Measurements from ENCODE around the gene LYAR.

The LYAR gene

GRCh38 chr4:4271912-4272311, 18.0 kb downstream of the LYAR start:
- H3K23ac ChIP-seq (ENCODE audit: low read depth, low read length, poor library complexity) = no peak overlapping the region
- no peak overlapping the region for H3K14ac ChIP-seq (ENCODE audit: low read length)
- WGBS, 2 donors (ENCODE audit: extremely low coverage in 2 of 2, insufficient read length in 2 of 2, insufficient replicate concordance in 1 of 2) = no CpG with 5 or more reads among the region's 10 CpGs
- no peak overlapping the region for H3K18ac ChIP-seq (ENCODE audit: low read length)
- no peak overlapping the region for H2BK5ac ChIP-seq (ENCODE audit: low read length)
- H4K91ac ChIP-seq (ENCODE audit: low read depth, low read length, poor library complexity) = no peak overlapping the region
- H2BK120ac ChIP-seq (ENCODE audit: low read depth, low read length) = no peak overlapping the region
- H3K27ac ChIP-seq (replicated peaks; ENCODE audit: low read length) = no peak overlapping the region
- H3K4ac ChIP-seq (ENCODE audit: low read length) = no peak overlapping the region
- H3K4me1 ChIP-seq (ENCODE audit: control insufficient read depth in 2 of 2, insufficient read depth in 1 of 2, low read depth in 1 of 2, low read length in 2 of 2) = no peaks in the 10 kb centered on the region
- no peak overlapping the region for H2BK12ac ChIP-seq (ENCODE audit: low read length)
- no peak overlapping the region for H4K8ac ChIP-seq (ENCODE audit: low read depth, low read length)
- H3K27me3 ChIP-seq (ENCODE audit: control insufficient read depth in 3 of 3, insufficient read depth in 3 of 3, low read depth in 1 of 3, low read length in 3 of 3) = no peaks in the 10 kb centered on the region
- no peaks in the 10 kb centered on the region for H3K79me1 ChIP-seq (ENCODE audit: low read depth, low read length)
- peaks cover 29 to 90% of the 10 kb centered on the region in 2 donors for H3K36me3 ChIP-seq (replicated peaks in 1 of 2; ENCODE audit: control insufficient read depth in 2 of 2, insufficient read depth in 2 of 2, low read length in 2 of 2)
- H2AFZ ChIP-seq (ENCODE audit: low read length) = no peak overlapping the region
- H3K4me2 ChIP-seq (ENCODE audit: insufficient read depth, low read length, poor library complexity, severe bottlenecking) = no peak overlapping the region
- DNase-seq (ENCODE audit: low spot score) = no peak
- no peak overlapping the region for H2AK5ac ChIP-seq (ENCODE audit: low read depth, low read length)
- no peak overlapping the region for H2BK15ac ChIP-seq (ENCODE audit: low read length)
- H3K9me3 ChIP-seq (replicated peaks in 1 of 2; ENCODE audit: control insufficient read depth in 2 of 2, insufficient read depth in 1 of 2, low read depth in 1 of 2, low read length in 2 of 2) = no peaks in the 10 kb centered on the region
- H3K9ac ChIP-seq (ENCODE audit: low read depth, low read length, poor library complexity) = no peak overlapping the region
- no peak overlapping the region for H3K4me3 ChIP-seq (ENCODE audit: low read length in 2 of 2)

GRCh38 chr4:4270529-4270928, 19.4 kb downstream of the LYAR start:
- Histone ChIP-seq H3K9ac (ENCODE audit: low read depth, low read length, poor library complexity) (no peak overlapping the region), H3K23ac (ENCODE audit: low read depth, low read length, poor library complexity) (no peak overlapping the region), H3K14ac (ENCODE audit: low read length) (no peak overlapping the region), H3K18ac (ENCODE audit: low read length) (no peak overlapping the region), H2AK5ac (ENCODE audit: low read depth, low read length) (no peak overlapping the region), H3K4ac (ENCODE audit: low read length) (no peak overlapping the region), H3K9me3 (replicated peaks in 1 of 2; ENCODE audit: control insufficient read depth in 2 of 2, insufficient read depth in 1 of 2, low read depth in 1 of 2, low read length in 2 of 2) (no peaks in the 10 kb centered on the region), H2BK12ac (ENCODE audit: low read length) (no peak overlapping the region), H3K36me3 (replicated peaks in 1 of 2; ENCODE audit: control insufficient read depth in 2 of 2, insufficient read depth in 2 of 2, low read length in 2 of 2) (peaks cover 25 to 91% of the 10 kb centered on the region in 2 donors), H3K79me1 (ENCODE audit: low read depth, low read length) (no peaks in the 10 kb centered on the region), H3K27me3 (ENCODE audit: control insufficient read depth in 3 of 3, insufficient read depth in 3 of 3, low read depth in 1 of 3, low read length in 3 of 3) (no peaks in the 10 kb centered on the region), H3K4me3 (ENCODE audit: low read length in 2 of 2) (no peak overlapping the region), H4K91ac (ENCODE audit: low read depth, low read length, poor library complexity) (no peak overlapping the region), H2BK5ac (ENCODE audit: low read length) (no peak overlapping the region), H2AFZ (ENCODE audit: low read length) (no peak overlapping the region), H2BK15ac (ENCODE audit: low read length) (no peak overlapping the region), H4K8ac (ENCODE audit: low read depth, low read length) (no peak overlapping the region), H3K4me1 (ENCODE audit: control insufficient read depth in 2 of 2, insufficient read depth in 1 of 2, low read depth in 1 of 2, low read length in 2 of 2) (no peaks in the 10 kb centered on the region), H3K27ac (replicated peaks; ENCODE audit: low read length) (no peak overlapping the region), H3K4me2 (ENCODE audit: insufficient read depth, low read length, poor library complexity, severe bottlenecking) (no peak overlapping the region), H2BK120ac (ENCODE audit: low read depth, low read length) (no peak overlapping the region)
- no peak for DNase-seq (ENCODE audit: low spot score)
- no CpG with 5 or more reads among the region's 4 CpGs for WGBS, 2 donors (ENCODE audit: extremely low coverage in 2 of 2, insufficient read length in 2 of 2, insufficient replicate concordance in 1 of 2)

GRCh38 chr4:4269856-4270255, 20.1 kb downstream of the LYAR start:
- Histone ChIP-seq H2BK5ac (ENCODE audit: low read length) (no peak overlapping the region), H3K23ac (ENCODE audit: low read depth, low read length, poor library complexity) (no peak overlapping the region), H3K9ac (ENCODE audit: low read depth, low read length, poor library complexity) (no peak overlapping the region), H2BK12ac (ENCODE audit: low read length) (no peak overlapping the region), H3K4me3 (ENCODE audit: low read length in 2 of 2) (no peak overlapping the region), H4K91ac (ENCODE audit: low read depth, low read length, poor library complexity) (no peak overlapping the region), H3K14ac (ENCODE audit: low read length) (no peak overlapping the region), H3K4ac (ENCODE audit: low read length) (no peak overlapping the region), H2AFZ (ENCODE audit: low read length) (no peak overlapping the region), H3K36me3 (replicated peaks in 1 of 2; ENCODE audit: control insufficient read depth in 2 of 2, insufficient read depth in 2 of 2, low read length in 2 of 2) (peaks cover 25 to 85% of the 10 kb centered on the region in 2 donors), H4K8ac (ENCODE audit: low read depth, low read length) (no peak overlapping the region), H3K18ac (ENCODE audit: low read length) (no peak overlapping the region), H3K4me2 (ENCODE audit: insufficient read depth, low read length, poor library complexity, severe bottlenecking) (no peak overlapping the region), H3K27me3 (ENCODE audit: control insufficient read depth in 3 of 3, insufficient read depth in 3 of 3, low read depth in 1 of 3, low read length in 3 of 3) (no peaks in the 10 kb centered on the region), H3K79me1 (ENCODE audit: low read depth, low read length) (no peaks in the 10 kb centered on the region), H3K4me1 (ENCODE audit: control insufficient read depth in 2 of 2, insufficient read depth in 1 of 2, low read depth in 1 of 2, low read length in 2 of 2) (no peaks in the 10 kb centered on the region), H2BK120ac (ENCODE audit: low read depth, low read length) (no peak overlapping the region), H2BK15ac (ENCODE audit: low read length) (no peak overlapping the region), H3K27ac (replicated peaks; ENCODE audit: low read length) (no peak overlapping the region), H2AK5ac (ENCODE audit: low read depth, low read length) (no peak overlapping the region), H3K9me3 (replicated peaks in 1 of 2; ENCODE audit: control insufficient read depth in 2 of 2, insufficient read depth in 1 of 2, low read depth in 1 of 2, low read length in 2 of 2) (no peaks in the 10 kb centered on the region)
- WGBS, 2 donors (ENCODE audit: extremely low coverage in 2 of 2, insufficient read length in 2 of 2, insufficient replicate concordance in 1 of 2) = no CpG with 5 or more reads among the region's 4 CpGs
- DNase-seq (ENCODE audit: low spot score) = no peak

GRCh38 chr4:4269331-4269731, 20.6 kb downstream of the LYAR start:
- H2BK120ac ChIP-seq (ENCODE audit: low read depth, low read length) = no peak overlapping the region
- H3K36me3 ChIP-seq (replicated peaks in 1 of 2; ENCODE audit: control insufficient read depth in 2 of 2, insufficient read depth in 2 of 2, low read length in 2 of 2) = peaks cover 23 to 79% of the 10 kb centered on the region in 2 donors

More at GRCh38 chr4:4269331-4269731, 20.6 kb downstream of the LYAR start:
- Histone ChIP-seq H2BK15ac (ENCODE audit: low read length) (no peak overlapping the region), H3K9ac (ENCODE audit: low read depth, low read length, poor library complexity) (no peak overlapping the region), H2BK12ac (ENCODE audit: low read length) (no peak overlapping the region), H2AK5ac (ENCODE audit: low read depth, low read length) (no peak overlapping the region), H3K14ac (ENCODE audit: low read length) (no peak overlapping the region), H3K23ac (ENCODE audit: low read depth, low read length, poor library complexity) (peak overlapping the region; percentile 16), H3K4ac (ENCODE audit: low read length) (no peak overlapping the region), H3K79me1 (ENCODE audit: low read depth, low read length) (no peaks in the 10 kb centered on the region), H3K18ac (ENCODE audit: low read length) (no peak overlapping the region), H2BK5ac (ENCODE audit: low read length) (no peak overlapping the region), H4K91ac (ENCODE audit: low read depth, low read length, poor library complexity) (no peak overlapping the region), H3K27ac (replicated peaks; ENCODE audit: low read length) (no peak overlapping the region), H3K4me2 (ENCODE audit: insufficient read depth, low read length, poor library complexity, severe bottlenecking) (no peak overlapping the region), H3K4me3 (ENCODE audit: low read length in 2 of 2) (no peak overlapping the region), H3K9me3 (replicated peaks in 1 of 2; ENCODE audit: control insufficient read depth in 2 of 2, insufficient read depth in 1 of 2, low read depth in 1 of 2, low read length in 2 of 2) (no peaks in the 10 kb centered on the region), H2AFZ (ENCODE audit: low read length) (no peak overlapping the region), H3K27me3 (ENCODE audit: control insufficient read depth in 3 of 3, insufficient read depth in 3 of 3, low read depth in 1 of 3, low read length in 3 of 3) (no peaks in the 10 kb centered on the region), H3K4me1 (ENCODE audit: control insufficient read depth in 2 of 2, insufficient read depth in 1 of 2, low read depth in 1 of 2, low read length in 2 of 2) (no peaks in the 10 kb centered on the region), H4K8ac (ENCODE audit: low read depth, low read length) (no peak overlapping the region)
- no CpG with 5 or more reads among the region's 11 CpGs for WGBS, 2 donors (ENCODE audit: extremely low coverage in 2 of 2, insufficient read length in 2 of 2, insufficient replicate concordance in 1 of 2)
- no peak for DNase-seq (ENCODE audit: low spot score)
